22Rv1 (cell line): ENCODE measurements around the gene SYNDIG1.

Experiments used
- ZFX ChIP-seq: fragments of 450-650 bp; IDR thresholded peaks from 2 replicates; pipeline ENCODE4 v1.6.1; 2017; ENCODE audit warnings: antibody characterized with exemption, borderline replicate concordance
- TF ChIP-seq, protein P1 (sequence below): fragments of 450-650 bp; IDR thresholded peaks from 2 replicates; pipeline ENCODE4 v1.5.1; 2017; ENCODE audit warnings: mild to moderate bottlenecking

DNA sequence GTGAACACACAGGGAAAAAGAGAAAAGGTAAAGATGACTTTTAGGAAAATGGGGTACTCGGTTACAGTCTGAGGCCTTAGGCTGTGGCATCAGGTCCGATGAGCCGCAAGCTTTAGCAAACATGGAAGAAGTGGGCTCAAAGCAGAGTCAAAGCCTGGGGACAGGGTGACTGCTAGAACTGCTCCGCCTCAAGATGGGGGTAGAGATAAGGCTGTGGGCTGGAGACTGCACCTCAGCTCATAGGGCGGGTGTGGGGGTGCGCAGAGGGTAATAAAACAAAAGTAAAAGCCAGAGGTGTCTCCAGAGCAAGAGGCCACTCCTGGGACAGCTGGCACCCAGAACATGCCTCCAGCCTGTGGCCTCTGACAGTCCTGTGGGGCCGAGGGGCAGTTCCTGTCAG lies 21.3 kb upstream of the SYNDIG1 start:
- TF ChIP-seq, protein P1, sequence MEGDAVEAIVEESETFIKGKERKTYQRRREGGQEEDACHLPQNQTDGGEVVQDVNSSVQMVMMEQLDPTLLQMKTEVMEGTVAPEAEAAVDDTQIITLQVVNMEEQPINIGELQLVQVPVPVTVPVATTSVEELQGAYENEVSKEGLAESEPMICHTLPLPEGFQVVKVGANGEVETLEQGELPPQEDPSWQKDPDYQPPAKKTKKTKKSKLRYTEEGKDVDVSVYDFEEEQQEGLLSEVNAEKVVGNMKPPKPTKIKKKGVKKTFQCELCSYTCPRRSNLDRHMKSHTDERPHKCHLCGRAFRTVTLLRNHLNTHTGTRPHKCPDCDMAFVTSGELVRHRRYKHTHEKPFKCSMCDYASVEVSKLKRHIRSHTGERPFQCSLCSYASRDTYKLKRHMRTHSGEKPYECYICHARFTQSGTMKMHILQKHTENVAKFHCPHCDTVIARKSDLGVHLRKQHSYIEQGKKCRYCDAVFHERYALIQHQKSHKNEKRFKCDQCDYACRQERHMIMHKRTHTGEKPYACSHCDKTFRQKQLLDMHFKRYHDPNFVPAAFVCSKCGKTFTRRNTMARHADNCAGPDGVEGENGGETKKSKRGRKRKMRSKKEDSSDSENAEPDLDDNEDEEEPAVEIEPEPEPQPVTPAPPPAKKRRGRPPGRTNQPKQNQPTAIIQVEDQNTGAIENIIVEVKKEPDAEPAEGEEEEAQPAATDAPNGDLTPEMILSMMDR = no peak
- no peak for TF ChIP-seq ZFX
